ENCODE measurements around the gene CHST11. TPM values are rescaled to one million over a fixed set of nuclear protein-coding genes. Genes with fewer than 3 reads are reported as not detected.

Gene CHST11
- polyA plus RNA-seq, 5 donors = 8.6 to 17.1 (median 14.4) TPM

DNA sequence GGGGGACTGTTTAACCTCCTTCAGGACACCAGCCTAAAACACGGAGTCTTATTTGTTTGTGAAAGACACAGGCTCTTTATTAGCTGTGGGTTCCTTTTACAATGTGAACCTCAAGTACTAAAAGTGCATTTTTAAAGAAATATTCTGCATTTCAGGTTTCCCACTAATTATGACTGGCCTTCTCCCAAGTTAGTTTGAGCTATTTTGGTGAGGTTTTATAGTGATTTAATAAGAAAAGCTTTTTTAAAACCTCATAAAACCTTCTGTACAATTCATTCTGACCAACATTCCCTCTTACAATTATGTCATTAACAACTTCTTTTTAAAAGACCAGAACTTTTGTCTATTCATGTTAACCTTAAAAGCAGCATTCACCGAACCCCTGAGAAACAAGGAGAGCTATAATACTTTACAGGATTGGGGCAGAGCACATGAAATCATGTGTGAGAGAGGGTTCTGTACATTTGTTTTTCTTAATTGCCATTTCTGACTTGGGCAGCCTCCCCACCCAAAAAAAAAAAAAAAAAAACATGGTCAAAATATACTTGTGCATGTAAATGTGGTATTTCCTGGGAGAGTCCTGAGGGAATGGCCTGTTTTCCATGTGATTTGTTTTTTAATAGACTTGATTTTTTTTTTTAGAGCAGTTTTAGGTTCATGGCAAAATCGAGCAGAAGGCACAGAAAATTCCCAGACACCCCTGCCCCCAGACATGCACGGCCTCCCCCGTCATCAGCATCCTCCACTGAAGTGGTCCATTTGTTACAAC, 169.5 kb downstream of the CHST11 start:
- no peak for DNase-seq

DNA sequence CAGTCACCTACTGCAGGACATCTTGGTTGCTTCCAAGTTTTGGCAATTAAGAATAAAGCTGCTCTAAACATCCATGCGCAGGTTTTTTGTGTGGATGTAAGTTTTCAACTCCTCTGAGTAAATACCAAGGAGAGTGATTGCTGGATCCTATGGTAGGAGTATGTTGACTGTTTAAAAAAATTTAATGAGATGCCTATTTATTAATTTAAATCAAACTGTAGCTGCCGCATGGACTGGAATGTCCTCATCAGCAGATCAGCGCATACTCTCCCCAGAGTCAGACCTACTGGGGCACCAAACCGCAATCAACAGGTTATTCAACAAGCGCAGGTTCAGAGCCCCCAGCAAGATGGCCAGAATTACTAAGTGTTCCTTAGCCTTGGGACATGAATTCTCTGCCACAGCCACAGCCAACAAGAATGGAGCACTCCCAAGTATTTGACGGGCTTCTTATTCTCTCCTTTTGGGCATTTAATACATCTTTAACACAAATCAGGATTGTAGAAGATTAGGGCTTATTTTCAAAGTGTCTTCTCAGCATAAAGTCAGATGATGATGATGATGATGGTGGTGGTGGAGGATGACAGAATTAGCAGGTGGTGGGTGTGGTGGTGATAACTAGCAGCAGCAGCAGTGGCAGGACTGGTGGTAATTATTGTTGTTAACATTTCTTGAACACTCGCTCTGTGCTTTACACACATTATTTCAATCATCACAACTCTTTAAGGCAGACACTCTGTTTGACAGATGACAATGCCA, 170.7 kb downstream of the CHST11 start:
- DNase-seq = no peak

DNA sequence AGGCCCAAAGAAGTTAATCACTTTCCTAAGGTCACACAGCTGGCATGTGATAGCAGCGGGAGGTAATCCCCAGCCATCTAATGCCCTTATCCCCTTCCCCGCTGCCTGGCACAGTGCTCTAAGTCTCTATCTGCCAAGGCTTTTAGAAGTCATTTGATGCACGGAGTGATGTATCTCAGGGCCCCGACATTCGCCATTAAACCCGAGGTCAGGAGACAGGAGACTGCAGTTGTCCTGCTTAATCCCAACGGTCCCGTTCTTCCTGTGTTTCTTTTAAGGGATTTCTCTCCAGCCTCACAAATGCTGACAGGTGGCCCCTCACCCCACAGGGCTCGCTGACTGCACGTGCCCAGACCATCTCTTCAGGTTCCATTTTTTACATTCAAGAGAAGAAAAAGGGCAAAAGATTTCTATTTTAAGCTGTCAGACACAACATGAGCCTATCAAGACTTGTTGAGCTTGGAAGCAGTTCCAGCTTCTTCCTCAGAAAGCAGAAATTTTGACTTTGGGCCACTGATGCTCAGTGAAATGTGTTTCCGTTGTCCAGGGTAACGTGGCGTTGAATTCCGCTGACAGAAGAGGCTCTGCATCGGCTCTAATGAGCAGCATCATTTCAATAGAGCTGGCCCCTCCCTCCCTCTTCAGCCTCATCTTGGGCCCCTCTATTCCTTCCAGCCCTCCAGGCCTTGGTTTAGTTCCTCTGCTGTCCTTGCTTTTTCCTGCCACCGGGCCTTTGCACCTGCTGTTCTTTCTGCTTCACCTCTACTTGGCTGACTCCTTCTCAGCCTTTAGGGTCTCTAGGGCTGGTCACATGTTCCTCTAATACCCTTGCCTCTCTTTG, 171.5 kb downstream of the CHST11 start:
- no peak for DNase-seq

DNA sequence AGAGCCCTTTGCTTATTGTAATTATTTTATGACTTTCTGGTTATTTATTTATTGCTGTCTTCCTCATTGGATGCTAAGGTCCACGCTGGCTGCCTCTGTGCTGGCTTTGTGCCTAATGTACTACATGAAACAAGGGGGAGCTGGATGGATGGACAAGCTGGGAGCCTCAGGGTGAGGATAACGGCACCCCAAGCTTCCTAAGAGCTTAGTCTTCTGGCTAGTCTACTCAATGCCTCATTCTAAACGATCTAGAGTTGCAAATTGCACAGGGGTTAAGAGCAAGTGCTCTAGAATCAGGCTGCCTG, 172.0 kb downstream of the CHST11 start:
- no peak for DNase-seq

DNA sequence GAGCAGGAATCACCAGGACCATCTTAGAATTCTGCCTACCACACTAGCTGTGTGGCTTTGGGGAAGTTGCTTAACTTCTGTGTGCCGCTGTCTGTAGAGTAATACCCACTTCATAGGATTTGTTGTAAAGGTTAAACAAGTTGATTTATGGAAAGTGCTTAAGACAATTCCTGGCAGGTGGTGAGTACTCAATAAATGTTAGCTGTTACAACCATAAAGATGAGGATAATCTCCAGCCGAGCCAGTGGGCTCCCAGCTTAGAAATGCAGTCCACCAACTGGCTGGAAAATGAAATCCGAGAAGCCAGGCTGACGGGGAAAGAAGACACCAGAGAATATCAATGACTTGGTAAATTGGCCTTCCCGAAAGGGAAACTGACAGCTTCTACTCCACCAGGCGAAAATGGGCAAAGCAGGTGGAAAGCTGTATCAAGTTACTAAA, 173.5 kb downstream of the CHST11 start:
- no peak for DNase-seq

DNA sequence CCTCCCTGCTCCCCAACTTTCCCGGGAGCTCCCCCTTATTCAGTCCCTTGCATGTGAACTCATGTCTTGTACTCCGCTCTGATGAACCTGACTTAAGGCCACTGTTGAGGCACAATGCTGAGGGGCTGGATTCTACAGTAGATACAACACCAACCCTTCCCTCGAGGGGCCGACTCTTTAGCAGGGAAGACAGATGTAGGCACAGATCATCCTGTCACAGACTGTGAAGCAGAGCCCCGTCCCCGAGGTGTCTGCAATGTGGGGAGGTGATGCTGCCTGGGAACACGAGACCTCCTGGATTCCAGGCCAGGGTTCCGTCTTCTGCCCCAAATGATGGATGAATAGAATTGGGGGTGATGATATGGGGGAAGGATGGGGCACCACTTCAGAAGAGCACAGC, 175.1 kb downstream of the CHST11 start:
- DNase-seq = no peak

DNA sequence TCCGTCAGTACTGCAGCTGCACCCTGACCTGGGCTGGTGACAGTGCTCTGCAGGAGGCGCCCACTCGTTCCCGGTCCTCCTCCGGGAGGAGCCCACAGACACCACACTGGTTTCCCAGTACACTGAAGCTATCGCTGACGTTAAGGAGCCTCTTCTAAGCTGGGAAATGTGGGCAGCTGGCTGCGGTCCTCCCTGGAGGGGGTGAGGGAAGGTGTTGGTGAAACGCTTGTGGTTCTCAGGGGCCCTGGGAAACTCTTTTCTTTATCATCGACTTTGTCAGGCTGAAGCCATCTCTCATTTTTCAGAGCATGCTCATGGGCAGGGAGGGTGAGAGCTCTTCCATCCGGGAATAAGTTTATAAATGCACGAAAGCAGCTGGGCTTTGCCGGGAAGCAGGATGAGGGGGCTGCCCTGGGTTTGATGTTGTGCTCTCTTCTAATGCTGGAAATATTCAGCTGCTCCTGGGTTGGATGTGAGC, 176.0 kb downstream of the CHST11 start:
- no peak for DNase-seq

DNA sequence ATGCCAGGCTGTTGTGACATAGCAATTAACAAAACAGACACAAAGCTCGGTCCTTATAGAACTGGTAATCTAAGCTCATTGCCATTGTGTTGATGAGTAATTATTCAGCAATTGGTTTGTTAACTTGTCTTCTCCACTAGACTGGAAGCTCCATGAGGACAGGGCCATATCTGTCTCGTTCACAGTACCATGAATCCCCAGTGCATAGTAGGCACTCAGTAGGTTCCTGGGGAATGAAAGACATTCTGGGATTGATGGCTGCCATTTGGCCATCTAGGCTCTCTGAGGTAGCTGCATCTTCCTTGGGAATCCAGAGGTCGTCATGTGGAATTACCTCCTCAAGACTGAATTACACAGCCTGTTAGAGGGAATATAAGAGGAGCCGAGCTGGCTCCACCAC, 177.3 kb downstream of the CHST11 start:
- DNase-seq = no peak

DNA sequence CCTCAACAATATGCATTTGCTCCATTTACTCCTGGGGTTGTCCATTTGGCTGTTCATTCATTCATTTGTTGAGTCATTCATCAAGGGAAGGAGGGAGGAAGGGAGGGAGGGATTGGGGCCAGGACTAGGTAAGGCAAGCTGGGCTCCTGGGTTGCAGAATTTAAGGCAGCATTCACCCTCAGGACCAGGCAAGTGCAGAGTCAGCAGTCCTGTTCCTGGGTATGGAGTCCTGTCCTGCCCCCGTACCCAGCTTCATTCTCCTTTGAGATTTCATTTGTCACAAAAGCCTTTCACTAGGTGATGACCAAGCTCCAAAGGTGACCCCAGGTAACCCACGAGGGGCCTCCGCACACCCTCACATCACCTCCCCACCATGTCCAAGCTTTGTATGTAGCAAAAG, 178.1 kb downstream of the CHST11 start:
- DNase-seq = no peak

DNA sequence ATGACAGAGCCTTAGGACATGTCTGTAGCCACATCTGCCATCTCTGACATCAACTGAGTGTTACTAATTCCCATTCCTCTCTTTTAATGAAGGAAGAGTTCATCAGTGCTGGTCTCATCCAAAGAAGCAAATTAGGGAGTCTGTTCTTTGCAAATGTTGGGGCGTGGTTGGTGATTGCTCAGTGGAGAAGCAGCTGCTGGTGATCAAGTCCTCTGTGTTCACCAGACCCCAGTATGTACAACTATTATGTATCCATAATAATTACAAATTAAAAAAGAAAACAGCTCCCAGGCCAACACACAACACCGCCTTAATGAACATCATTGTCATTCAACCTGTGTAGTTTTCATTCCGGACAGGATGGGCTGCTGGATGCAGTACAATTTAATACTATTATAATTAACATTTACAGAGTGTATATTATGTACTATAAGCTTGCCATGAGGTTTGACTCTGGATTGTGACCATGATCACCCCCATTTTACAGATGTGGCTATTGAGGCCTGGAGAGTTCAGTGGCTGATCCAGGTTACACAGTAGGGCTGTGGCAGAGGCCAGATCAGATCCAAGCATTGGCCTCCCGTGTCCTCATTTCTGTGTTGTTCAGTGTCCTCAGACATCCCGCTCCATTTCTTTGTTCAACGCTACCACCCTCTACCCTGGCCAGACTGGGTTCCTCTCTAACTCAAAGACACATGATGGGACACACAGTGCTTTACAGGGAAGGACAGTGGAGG, 179.0 kb downstream of the CHST11 start:
- DNase-seq = no peak

DNA sequence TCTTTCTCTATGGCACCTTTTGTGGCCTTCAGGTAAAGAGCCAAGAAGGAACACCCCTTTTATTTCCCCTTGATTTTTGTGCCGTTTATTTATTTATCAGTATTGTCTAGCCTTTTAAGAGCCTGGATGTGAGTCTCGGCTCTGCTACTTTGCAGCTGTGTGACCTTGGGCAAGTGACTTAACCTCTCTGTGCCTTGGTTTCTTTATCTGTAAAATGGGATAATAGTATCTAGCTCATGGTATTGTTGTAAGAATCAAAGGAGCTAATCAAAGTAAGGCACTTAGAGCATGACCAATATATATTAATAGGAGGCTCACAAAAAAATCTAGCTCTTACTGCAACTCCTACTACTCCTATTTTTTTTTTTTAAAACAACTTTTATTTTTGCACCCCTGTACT, 179.7 kb downstream of the CHST11 start:
- no peak for DNase-seq

DNA sequence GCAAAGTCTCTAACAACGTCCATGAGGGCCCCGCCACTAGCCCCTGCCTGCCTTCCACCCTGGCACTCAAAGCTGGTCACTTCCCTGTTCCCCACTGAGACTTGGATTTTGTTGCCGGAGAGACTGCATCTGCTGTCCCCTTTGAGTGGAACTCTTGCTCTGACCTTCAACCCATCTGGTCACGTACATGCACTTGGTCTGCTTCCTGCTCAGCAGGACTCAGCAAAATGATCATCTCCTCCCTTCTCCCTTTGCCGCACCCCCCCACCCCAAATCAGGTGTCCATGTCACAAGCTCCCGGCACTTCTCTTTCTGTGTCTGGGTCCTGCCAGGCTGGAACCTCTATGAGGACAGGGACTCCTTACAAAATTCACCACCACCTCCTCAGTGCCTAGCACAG, 180.9 kb downstream of the CHST11 start:
- no peak for DNase-seq

DNA sequence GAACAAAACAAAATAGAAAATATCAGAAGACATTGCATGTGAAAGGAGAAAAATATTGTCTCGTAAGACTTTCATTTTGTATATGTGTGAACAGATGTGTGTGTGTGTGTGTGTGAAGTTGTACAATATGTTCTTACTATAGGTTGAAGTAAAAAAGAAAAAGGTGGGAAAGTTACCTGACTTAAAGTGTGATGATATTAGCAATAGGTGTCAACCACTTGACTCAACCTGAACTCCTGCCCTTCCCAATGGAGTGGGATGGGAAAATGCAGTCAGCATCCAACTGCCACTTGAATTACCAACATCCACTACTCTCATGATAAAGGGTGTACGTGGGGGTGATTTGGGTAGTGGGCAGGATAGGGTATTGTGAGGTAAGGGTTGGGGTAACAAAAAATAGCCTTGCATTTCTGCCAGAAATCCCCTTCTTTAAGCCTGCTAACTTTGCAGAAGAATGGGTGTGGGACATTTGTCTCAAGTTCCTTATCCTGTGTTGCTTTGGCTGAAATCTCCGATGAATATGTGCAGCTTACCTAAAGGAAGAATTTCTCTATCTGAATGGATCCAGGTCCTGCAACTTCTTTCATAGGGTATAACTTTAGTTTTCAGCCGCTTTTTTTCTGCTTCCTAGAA, 181.6 kb downstream of the CHST11 start:
- DNase-seq = no peak

DNA sequence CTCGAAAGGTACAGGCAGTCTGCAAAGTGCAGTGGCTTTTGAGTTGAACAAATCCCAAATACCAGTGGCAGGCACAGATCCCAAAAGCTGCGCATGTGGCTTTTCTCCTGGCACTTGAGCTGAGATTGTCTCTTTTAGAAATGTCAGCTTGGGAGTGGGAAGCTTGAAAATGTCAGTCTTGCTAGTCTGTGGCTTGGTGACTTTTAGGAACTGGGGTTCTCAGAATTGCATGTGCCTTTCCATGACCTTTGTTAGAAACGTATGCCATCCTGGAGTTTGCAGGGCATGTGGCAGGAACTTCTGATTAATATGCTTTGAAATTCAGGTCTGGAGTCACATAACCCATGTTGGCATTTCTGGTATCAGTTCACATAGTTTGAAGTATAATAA, 182.1 kb downstream of the CHST11 start:
- no peak for DNase-seq

DNA sequence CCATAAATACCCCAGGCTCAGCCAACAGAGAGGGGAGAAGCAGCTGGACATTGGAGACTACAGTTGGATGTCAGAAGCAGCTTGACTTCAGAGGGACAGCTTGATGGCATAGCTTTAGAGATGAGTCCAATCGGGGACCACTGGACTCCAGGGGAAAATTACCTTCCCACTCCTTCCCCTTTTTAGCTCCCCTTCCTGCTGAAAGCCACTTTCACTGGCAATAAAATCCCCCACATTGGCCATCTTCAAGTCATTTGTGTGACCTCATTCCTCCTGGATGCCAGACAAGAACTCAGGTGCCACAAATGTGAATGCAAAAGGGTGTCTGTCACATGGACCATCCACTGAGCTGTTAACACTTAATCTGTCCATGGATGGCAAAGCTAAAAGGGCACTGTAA, 184.2 kb downstream of the CHST11 start:
- no peak for DNase-seq

DNA sequence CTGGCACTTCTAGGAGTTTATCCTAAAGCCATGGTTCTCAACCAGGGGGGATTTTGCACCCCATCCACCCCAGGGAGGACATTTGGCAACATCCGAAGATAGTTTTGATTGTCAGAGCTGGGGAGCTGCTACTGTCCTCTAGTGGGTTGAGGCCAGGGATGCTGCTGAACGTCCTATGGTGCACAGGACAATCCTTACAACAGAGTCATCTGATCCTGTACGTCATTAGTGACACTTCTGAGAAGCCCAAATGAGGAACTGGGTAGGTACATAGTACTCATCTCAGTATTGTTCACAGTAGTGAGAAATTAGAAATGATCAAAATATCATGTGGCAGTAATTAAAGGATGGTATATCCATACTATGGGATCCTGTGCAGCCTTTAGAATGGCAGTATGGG, 185.1 kb downstream of the CHST11 start:
- DNase-seq = no peak

DNA sequence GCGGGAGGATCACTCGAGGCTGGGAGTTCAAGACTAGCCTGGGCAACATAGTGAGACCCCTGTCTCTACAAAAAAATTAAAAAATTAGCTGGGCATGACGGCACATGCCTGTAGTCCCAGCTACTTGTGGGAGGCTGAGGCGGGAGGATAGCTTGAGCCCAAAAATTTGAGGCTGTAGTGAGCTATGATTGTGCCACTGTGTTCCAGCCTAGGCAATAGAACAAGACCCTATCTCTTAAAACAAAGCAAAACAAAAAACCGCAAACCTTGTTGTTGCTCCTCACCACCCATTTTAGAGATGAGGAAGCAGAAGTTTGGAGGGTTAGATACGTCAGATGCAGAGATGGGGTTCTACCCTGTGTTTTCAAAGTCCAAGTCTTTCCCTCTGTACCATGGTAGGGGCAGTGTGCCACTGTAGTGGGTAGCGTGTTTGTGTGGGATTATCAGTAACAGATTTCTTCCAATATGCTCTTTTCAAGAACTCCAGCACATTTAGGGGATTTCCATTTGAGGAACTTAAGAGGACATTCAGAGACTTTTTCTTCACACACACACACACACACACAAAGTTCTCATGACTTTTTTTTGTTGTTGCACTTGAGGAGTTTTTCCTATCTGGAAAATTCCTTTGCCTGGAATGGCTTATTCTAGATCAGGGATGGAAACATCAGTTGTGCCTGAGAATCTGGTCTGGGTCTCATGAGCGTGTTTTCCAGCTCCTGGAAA, 186.5 kb downstream of the CHST11 start:
- DNase-seq = no peak

DNA sequence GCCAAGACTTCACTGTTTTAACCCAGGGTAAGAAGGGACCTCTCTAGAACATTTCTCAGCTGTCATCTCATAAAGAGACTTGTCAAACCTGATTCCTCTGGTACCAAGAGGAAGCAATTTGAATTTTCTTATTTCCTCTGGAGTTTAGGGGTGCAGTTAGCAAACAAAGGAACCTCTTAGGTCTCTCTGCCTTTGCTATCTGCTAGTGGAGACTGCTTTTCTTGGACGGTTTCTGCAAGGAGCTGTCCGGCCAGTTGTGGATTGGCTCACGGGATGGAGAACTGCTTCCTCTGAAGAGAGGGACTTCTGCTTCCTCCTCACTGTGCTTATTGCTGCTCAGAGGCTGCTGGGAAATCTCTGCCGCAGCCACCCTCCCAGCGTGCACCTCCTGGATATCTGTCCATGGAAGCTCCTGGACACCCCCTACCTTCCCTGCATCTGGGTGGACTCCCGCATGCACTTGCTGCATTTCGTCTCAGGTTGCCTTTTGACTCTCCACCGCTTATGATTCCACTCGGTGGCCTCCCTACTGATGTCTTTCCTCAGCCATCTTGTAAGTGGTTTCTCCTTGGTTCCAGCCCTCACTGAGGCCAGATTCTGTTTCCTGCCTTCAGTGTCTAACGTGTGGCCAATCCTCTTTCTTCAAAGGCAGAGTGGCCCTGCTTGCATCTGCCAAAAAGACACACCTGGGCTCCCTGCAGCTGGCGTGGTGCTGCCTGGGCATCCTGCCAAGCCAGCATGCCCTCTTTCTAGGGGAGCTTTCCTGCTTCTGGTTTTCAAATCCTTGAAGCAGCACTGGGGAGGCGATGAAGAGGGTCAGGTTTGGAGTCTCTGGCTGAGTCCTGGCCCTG, 187.3 kb downstream of the CHST11 start:
- no peak for DNase-seq

DNA sequence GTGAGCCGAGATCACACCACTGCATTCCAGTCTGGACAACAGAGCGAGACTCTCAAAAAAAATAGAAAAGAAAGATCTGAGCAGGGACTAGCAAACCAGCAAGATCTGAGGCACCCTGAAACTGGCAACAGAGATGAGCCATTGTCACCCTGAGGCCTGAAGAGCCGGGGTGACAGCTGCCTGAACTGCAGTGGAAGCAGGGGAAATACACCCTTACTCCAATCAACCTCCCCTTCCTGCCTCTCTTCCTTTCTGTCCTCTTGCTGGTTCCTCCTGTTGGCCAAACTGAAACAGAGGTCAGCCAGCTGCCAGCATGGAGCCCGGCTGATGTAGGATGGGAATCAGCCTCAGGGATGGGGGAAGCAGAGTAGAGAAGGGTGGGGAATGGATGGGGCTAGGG, 192.0 kb downstream of the CHST11 start:
- DNase-seq = no peak

Data from right lung (tissue), 5 donors.